ENCODE results near the gene SLC37A2. TPM values are rescaled to one million over a fixed set of nuclear protein-coding genes. Genes with fewer than 3 reads are reported as not detected.

The SLC37A2 gene
- total RNA-seq, 2 experiments from 2014 or later = 0.41 to 0.76 TPM

- Mint-ChIP-seq H3K4me3 (no peak overlapping the region), H3K9me3 (ENCODE audit: low read depth) (no peaks in the 10 kb centered on the region), H3K4me1 (no peaks in the 10 kb centered on the region), H3K27me3 (peaks cover 21% of the 10 kb centered on the region), H3K27ac (no peak overlapping the region), H3K36me3 (ENCODE audit: low read depth) (no peaks in the 10 kb centered on the region)
- DNase-seq = no peak
- CTCF ChIA-PET = interaction anchor here (0.6 kb wide), 1 partner anchor 50 kb away, joined by 3 read pairs; no protein-coding TSS in a partner anchor
- intact Hi-C loops (cut with DNase I, micrococcal nuclease) = no loop called here
- ATAC-seq = no peak
- POLR2A ChIA-PET = no interaction called here
Measured at GRCh38 chr11:125071846-125072217, 8.7 kb downstream of the SLC37A2 start.

GRCh38 chr11:125072218-125072960 lies 9.3 kb downstream of the SLC37A2 start:
- no peak for DNase-seq
- no peak overlapping the region for H3K27ac Mint-ChIP-seq

GRCh38 chr11:125072961-125073590 lies 10.0 kb downstream of the SLC37A2 start:
- CTCF ChIA-PET = no interaction called here
- no peaks in the 10 kb centered on the region for H3K9me3 Mint-ChIP-seq (ENCODE audit: low read depth)
- intact Hi-C loops (cut with DNase I, micrococcal nuclease) = no loop called here
- POLR2A ChIA-PET = no interaction called here
- DNase-seq (no peak), ATAC-seq (no peak)
- no peaks in the 10 kb centered on the region for H3K4me1 Mint-ChIP-seq
- H3K27ac Mint-ChIP-seq = no peak overlapping the region
- no peaks in the 10 kb centered on the region for H3K36me3 Mint-ChIP-seq (ENCODE audit: low read depth)
- H3K4me3 Mint-ChIP-seq = no peak overlapping the region
- peaks cover 18% of the 10 kb centered on the region for H3K27me3 Mint-ChIP-seq

More at GRCh38 chr11:125072218-125072960, 9.3 kb downstream of the SLC37A2 start:
- intact Hi-C loops (cut with DNase I, micrococcal nuclease) = no loop called here
- CTCF ChIA-PET = interaction anchor here (0.6 kb wide), 1 partner anchor 49 kb away, joined by 3 read pairs; no protein-coding TSS in a partner anchor
- Mint-ChIP-seq H3K9me3 (ENCODE audit: low read depth) (no peaks in the 10 kb centered on the region), H3K27me3 (peaks cover 19% of the 10 kb centered on the region), H3K4me1 (no peaks in the 10 kb centered on the region), H3K36me3 (ENCODE audit: low read depth) (no peaks in the 10 kb centered on the region), H3K4me3 (no peak overlapping the region)
- POLR2A ChIA-PET = no interaction called here
- no peak for ATAC-seq

GRCh38 chr11:125073616-125074483 lies 10.7 kb downstream of the SLC37A2 start:
- Mint-ChIP-seq H3K9me3 (ENCODE audit: low read depth) (no peaks in the 10 kb centered on the region), H3K36me3 (ENCODE audit: low read depth) (no peaks in the 10 kb centered on the region), H3K27ac (no peak overlapping the region), H3K4me3 (no peak overlapping the region), H3K4me1 (no peaks in the 10 kb centered on the region), H3K27me3 (peaks cover 15% of the 10 kb centered on the region)
- DNase-seq (no peak), ATAC-seq (no peak)
- ChIA-PET POLR2A (no interaction called here), CTCF (no interaction called here)
- intact Hi-C loops (cut with DNase I, micrococcal nuclease) = no loop called here

- no peak for DNase-seq
- Mint-ChIP-seq H3K36me3 (ENCODE audit: low read depth) (no peaks in the 10 kb centered on the region), H3K27ac (no peak overlapping the region), H3K27me3 (peaks cover 9% of the 10 kb centered on the region), H3K4me1 (no peaks in the 10 kb centered on the region), H3K4me3 (no peak overlapping the region), H3K9me3 (ENCODE audit: low read depth) (no peaks in the 10 kb centered on the region)
- ChIA-PET CTCF (no interaction called here), POLR2A (no interaction called here)
- intact Hi-C loops (cut with DNase I, micrococcal nuclease) = no loop called here
- no peak for ATAC-seq
Measured at GRCh38 chr11:125074511-125075241, 11.6 kb downstream of the SLC37A2 start.

- intact Hi-C loops (cut with DNase I, micrococcal nuclease) = no loop called here
- H3K27ac Mint-ChIP-seq = no peak overlapping the region
- CTCF ChIA-PET = no interaction called here
- no peaks in the 10 kb centered on the region for H3K4me1 Mint-ChIP-seq
- no peaks in the 10 kb centered on the region for H3K36me3 Mint-ChIP-seq (ENCODE audit: low read depth)
- POLR2A ChIA-PET = no interaction called here
- no peak overlapping the region for H3K4me3 Mint-ChIP-seq
- ATAC-seq (no peak), DNase-seq (no peak)
- H3K27me3 Mint-ChIP-seq = peaks cover 7% of the 10 kb centered on the region
- no peaks in the 10 kb centered on the region for H3K9me3 Mint-ChIP-seq (ENCODE audit: low read depth)
Measured at GRCh38 chr11:125075242-125075625, 12.1 kb downstream of the SLC37A2 start.

- Mint-ChIP-seq H3K9me3 (ENCODE audit: low read depth) (no peaks in the 10 kb centered on the region), H3K27ac (no peak overlapping the region), H3K4me1 (no peaks in the 10 kb centered on the region), H3K36me3 (ENCODE audit: low read depth) (no peaks in the 10 kb centered on the region), H3K4me3 (no peak overlapping the region), H3K27me3 (peaks cover 7% of the 10 kb centered on the region)
- no peak for DNase-seq
- no peak for ATAC-seq
- intact Hi-C loops (cut with DNase I, micrococcal nuclease) = no loop called here
- ChIA-PET POLR2A (no interaction called here), CTCF (no interaction called here)
Measured at GRCh38 chr11:125075900-125076317, 12.8 kb downstream of the SLC37A2 start.

GRCh38 chr11:125076378-125076945 lies 13.4 kb downstream of the SLC37A2 start:
- H3K36me3 Mint-ChIP-seq (ENCODE audit: low read depth) = no peaks in the 10 kb centered on the region

GRCh38 chr11:125078016-125078415 lies 14.9 kb downstream of the SLC37A2 start:
- ChIA-PET POLR2A (no interaction called here), CTCF (no interaction called here)
- DNase-seq (no peak), ATAC-seq (no peak)
- no peak overlapping the region for H3K27ac Mint-ChIP-seq
- H3K36me3 Mint-ChIP-seq (ENCODE audit: low read depth) = no peaks in the 10 kb centered on the region
- H3K27me3 Mint-ChIP-seq = peaks cover 7% of the 10 kb centered on the region
- H3K4me1 Mint-ChIP-seq = no peaks in the 10 kb centered on the region
- H3K4me3 Mint-ChIP-seq = no peak overlapping the region
- intact Hi-C loops (cut with DNase I, micrococcal nuclease) = no loop called here
- no peaks in the 10 kb centered on the region for H3K9me3 Mint-ChIP-seq (ENCODE audit: low read depth)

More at GRCh38 chr11:125076378-125076945, 13.4 kb downstream of the SLC37A2 start:
- Mint-ChIP-seq H3K4me3 (no peak overlapping the region), H3K4me1 (no peaks in the 10 kb centered on the region), H3K27me3 (peaks cover 7% of the 10 kb centered on the region), H3K9me3 (ENCODE audit: low read depth) (no peaks in the 10 kb centered on the region), H3K27ac (no peak overlapping the region)
- no peak for DNase-seq
- ChIA-PET POLR2A (interaction anchor here (0.6 kb wide), 1 partner anchor 531 kb away, joined by 4 read pairs; no protein-coding TSS in a partner anchor), CTCF (no interaction called here)
- no peak for ATAC-seq
- intact Hi-C loops (cut with DNase I, micrococcal nuclease) = no loop called here

- no peaks in the 10 kb centered on the region for H3K9me3 Mint-ChIP-seq (ENCODE audit: low read depth)
- no peaks in the 10 kb centered on the region for H3K4me1 Mint-ChIP-seq
- H3K27ac Mint-ChIP-seq = no peak overlapping the region
- ChIA-PET POLR2A (no interaction called here), CTCF (no interaction called here)
- H3K36me3 Mint-ChIP-seq (ENCODE audit: low read depth) = no peaks in the 10 kb centered on the region
- ATAC-seq (no peak), DNase-seq (no peak)
- H3K27me3 Mint-ChIP-seq = peaks cover 7% of the 10 kb centered on the region
- no peak overlapping the region for H3K4me3 Mint-ChIP-seq
- intact Hi-C loops (cut with DNase I, micrococcal nuclease) = no loop called here
Measured at GRCh38 chr11:125078516-125079140, 15.5 kb downstream of the SLC37A2 start.
